Gastroesophageal sphincter (tissue), 4 donors: ENCODE data around the gene EEF1AKMT3. TPM values are rescaled to one million over a fixed set of nuclear protein-coding genes. Genes with fewer than 3 reads are reported as not detected.

Experiments
- ATAC-seq: fragments of 150-250 bp; one replicate; pipeline ENCODE4 v1.9.1; 2016; ENCODE audit warnings: mild to moderate bottlenecking, moderate library complexity
- H3K27ac ChIP-seq, 4 donors: fragments of 200-600 bp; sonication (generic) in 3 of 4; 1 replicate in 3 of 4; 2 replicates in 1 of 4; pipeline ENCODE4 v1.5.1; 2016 to 2019
- H3K27me3 ChIP-seq: fragments of 200-600 bp; sonication (generic); one replicate; pipeline ENCODE4 v1.5.1; 2019
- H3K36me3 ChIP-seq, 2 donors: fragments of 200-600 bp; sonication (generic); one replicate each; pipeline ENCODE4 v1.5.1; 2019; ENCODE audit warnings: control low read depth in 1 of 2
- H3K4me1 ChIP-seq, 3 donors: fragments of 200-600 bp; sonication (generic); 1 replicate in 2 of 3; 2 replicates in 1 of 3; pipeline ENCODE4 v1.5.1; 2016 to 2019; ENCODE audit warnings: control low read depth in 2 of 3
- H3K4me3 ChIP-seq, 2 donors: fragments of 200-600 bp; sonication (generic); one replicate each; pipeline ENCODE4 v1.5.1; 2019; ENCODE audit warnings: mild to moderate bottlenecking in 1 of 2, moderate library complexity in 1 of 2
- H3K9me3 ChIP-seq, 3 donors: fragments of 200-600 bp; sonication (generic); one replicate each; pipeline ENCODE4 v1.5.1; 2017 to 2019; ENCODE audit warnings: control low read depth in 2 of 3
- EP300 ChIP-seq: sonication (generic); formaldehyde crosslinking; IDR thresholded peaks from one replicate; pipeline ENCODE4 v1.6.1; 2017; ENCODE audit warnings: antibody characterized with exemption, mild to moderate bottlenecking
- POLR2A ChIP-seq, 2 donors: fragments of 450-650 bp; IDR thresholded peaks; one replicate each; pipeline ENCODE4 v1.6.1; 2017; ENCODE audit warnings: antibody characterized with exemption in 2 of 2, mild to moderate bottlenecking in 2 of 2, moderate library complexity in 1 of 2
- POLR2AphosphoS5 ChIP-seq: sonication (generic); formaldehyde crosslinking; IDR thresholded peaks from one replicate; pipeline ENCODE4 v1.6.1; 2017; ENCODE audit warnings: antibody characterized with exemption
- WGBS, 2 donors: methylation state at CpG; one replicate each; pipeline ENCODE4 v1.1.5; 2018; ENCODE audit warnings: low coverage in 1 of 2; 5-methylcytosine and 5-hydroxymethylcytosine counted together
- total RNA-seq, 4 donors: library from RNA; depleted of rRNA; stranded (reverse); fragments of >200 nt; gene quantifications; one replicate each; pipeline ENCODE4 v1.1.0, GENCODE V29; 2016
- TF ChIP-seq, protein P1 (sequence below), 4 experiments: fragments of 200-600 bp in 2 of 4; fragments of 450-650 bp in 2 of 4; sonication (generic) in 1 of 4; IDR thresholded peaks; one replicate each; pipeline ENCODE4 v1.5.1; 2017 to 2019; ENCODE audit warnings: antibody characterized with exemption in 4 of 4, mild to moderate bottlenecking in 2 of 4, moderate library complexity in 2 of 4

Gene EEF1AKMT3
- total RNA-seq, 4 donors from 2014 or later = 10.8 to 19.5 (median 11.7) TPM

DNA sequence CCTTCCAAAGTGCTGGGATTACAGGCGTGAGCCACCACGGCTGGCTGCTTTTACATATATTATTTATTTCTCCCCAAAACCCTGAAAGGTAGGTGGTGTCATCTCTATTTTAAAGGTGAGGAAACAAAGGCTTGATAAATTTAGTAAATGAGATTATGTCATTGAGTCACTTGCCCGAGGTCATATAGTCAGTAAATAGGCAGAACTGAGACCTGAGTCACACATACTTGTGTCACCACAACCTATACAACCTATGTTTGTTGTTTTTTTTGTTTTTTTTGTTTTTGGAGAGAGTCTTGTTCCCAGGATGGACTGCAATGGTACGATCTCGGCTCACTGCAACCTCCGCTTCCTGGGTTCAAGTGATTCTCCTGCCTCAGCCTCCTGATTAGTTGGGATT is 22.9 kb downstream of the EEF1AKMT3 start:
- TF ChIP-seq POLR2A (IDR thresholded peaks at IDR 0.05) (no peak), POLR2AphosphoS5 (no peak), EP300 (no peak)
- TF ChIP-seq, protein P1, sequence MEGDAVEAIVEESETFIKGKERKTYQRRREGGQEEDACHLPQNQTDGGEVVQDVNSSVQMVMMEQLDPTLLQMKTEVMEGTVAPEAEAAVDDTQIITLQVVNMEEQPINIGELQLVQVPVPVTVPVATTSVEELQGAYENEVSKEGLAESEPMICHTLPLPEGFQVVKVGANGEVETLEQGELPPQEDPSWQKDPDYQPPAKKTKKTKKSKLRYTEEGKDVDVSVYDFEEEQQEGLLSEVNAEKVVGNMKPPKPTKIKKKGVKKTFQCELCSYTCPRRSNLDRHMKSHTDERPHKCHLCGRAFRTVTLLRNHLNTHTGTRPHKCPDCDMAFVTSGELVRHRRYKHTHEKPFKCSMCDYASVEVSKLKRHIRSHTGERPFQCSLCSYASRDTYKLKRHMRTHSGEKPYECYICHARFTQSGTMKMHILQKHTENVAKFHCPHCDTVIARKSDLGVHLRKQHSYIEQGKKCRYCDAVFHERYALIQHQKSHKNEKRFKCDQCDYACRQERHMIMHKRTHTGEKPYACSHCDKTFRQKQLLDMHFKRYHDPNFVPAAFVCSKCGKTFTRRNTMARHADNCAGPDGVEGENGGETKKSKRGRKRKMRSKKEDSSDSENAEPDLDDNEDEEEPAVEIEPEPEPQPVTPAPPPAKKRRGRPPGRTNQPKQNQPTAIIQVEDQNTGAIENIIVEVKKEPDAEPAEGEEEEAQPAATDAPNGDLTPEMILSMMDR (IDR thresholded peaks at IDR 0.05) = no peak
- 91% methylated on average over 6 of the region's 6 CpGs; no CpG with 5 or more reads in 1 of the 2 donors for WGBS, 2 donors

DNA sequence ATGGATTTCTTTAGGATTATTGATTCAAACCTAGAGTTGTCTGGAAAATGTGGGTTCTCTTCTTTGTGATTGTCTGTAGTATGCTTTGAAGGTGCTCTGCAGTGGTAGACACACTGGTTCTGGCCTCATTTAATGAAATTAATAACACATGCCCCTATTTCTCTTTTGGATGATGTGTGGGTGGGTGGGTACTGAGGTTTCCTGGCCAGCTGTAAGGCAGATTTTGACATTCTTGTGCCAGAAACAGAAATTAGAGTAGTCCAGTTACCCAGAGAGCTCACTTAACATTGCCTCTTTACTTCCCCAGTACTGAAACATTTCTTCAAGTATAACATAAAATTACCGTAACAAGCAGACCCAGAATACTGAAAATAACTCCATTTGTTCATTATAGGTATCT is 24.6 kb downstream of the EEF1AKMT3 start:
- Histone ChIP-seq H3K4me3 (no peak overlapping the region), H3K4me1 (no peaks in the 10 kb centered on the region), H3K36me3 (peaks cover 6 to 100% of the 10 kb centered on the region in 2 donors), H3K9me3 (no peaks in the 10 kb centered on the region), H3K27me3 (no peaks in the 10 kb centered on the region), H3K27ac (no peak overlapping the region)
- TF ChIP-seq EP300 (no peak), POLR2AphosphoS5 (no peak), POLR2A (IDR thresholded peaks at IDR 0.05) (no peak)
- TF ChIP-seq, protein P1 (IDR thresholded peaks at IDR 0.05) = no peak
- no peak for ATAC-seq
- WGBS, 2 donors = 90 to 94% methylated on average over 1 of the region's 1 CpG

More for the DNA sequence above, 22.9 kb downstream of the EEF1AKMT3 start:
- no peaks in the 10 kb centered on the region for H3K4me1 ChIP-seq
- no peaks in the 10 kb centered on the region for H3K27me3 ChIP-seq
- H3K27ac ChIP-seq = no peak overlapping the region
- H3K4me3 ChIP-seq = no peak overlapping the region
- ATAC-seq = no peak
- H3K9me3 ChIP-seq = no peaks in the 10 kb centered on the region
- peaks cover 6 to 96% of the 10 kb centered on the region in 2 donors for H3K36me3 ChIP-seq

DNA sequence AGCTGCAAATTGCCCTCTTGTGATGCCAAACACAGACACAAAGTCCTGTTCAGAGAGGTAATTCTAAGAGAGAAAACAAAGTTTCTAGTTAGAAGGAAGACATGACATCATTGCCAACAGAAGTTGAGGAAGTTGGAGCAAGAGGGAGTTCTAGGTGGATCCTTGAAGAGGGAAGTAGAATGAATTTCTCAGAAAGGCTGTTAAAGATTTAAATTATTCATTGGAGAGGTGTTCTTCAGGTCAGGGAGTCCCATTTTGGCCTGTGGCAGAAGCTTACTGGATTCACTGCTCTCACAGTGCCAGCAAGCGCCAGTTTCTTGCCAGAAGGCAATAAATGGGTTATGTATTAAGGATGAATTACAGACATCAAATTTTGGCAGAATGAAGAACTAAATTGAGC is 25.5 kb downstream of the EEF1AKMT3 start:
- H3K27me3 ChIP-seq = no peaks in the 10 kb centered on the region
- H3K27ac ChIP-seq = no peak overlapping the region
- H3K9me3 ChIP-seq = no peaks in the 10 kb centered on the region
- no peak overlapping the region for H3K4me3 ChIP-seq
- 85 to 88% methylated on average over 1 of the region's 1 CpG for WGBS, 2 donors
- peaks cover 6 to 100% of the 10 kb centered on the region in 2 donors for H3K36me3 ChIP-seq
- TF ChIP-seq, protein P1 (IDR thresholded peaks at IDR 0.05) = no peak
- TF ChIP-seq POLR2AphosphoS5 = no peak
- no peak for TF ChIP-seq EP300
- no peak for TF ChIP-seq POLR2A (IDR thresholded peaks at IDR 0.05)
- H3K4me1 ChIP-seq = no peaks in the 10 kb centered on the region
- ATAC-seq = no peak

DNA sequence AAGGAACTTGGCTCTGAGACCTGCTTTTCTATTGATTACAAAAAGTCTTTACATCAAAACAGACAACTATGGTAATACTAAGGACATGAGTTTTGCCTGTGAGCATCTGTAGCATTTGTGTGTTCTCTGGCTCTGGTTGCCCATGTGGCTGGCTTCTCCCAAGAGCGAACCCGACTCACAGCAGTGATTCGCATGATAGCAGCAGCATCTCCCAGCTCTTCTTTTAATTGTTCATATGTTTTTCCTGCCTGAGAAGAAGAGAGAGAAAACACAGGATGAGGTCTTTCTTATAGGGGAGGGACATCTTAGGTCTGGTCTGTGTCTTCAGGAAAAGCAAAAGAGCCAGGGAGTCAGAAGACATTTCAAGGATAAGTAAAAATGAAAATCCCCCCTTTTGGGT is 28.6 kb downstream of the EEF1AKMT3 start:
- peaks cover 6 to 94% of the 10 kb centered on the region in 2 donors for H3K36me3 ChIP-seq
- no peak overlapping the region for H3K27ac ChIP-seq
- 89 to 90% methylated on average over 3 of the region's 3 CpGs for WGBS, 2 donors
- TF ChIP-seq POLR2AphosphoS5 (no peak), EP300 (no peak), POLR2A (IDR thresholded peaks at IDR 0.05) (no peak)
- TF ChIP-seq, protein P1 (IDR thresholded peaks at IDR 0.05) = no peak
- H3K4me3 ChIP-seq = no peak overlapping the region
- ATAC-seq = no peak
- H3K4me1 ChIP-seq = peaks cover 0 to 10% (median 0%) of the 10 kb centered on the region in 3 donors
- no peaks in the 10 kb centered on the region for H3K27me3 ChIP-seq
- H3K9me3 ChIP-seq = no peaks in the 10 kb centered on the region

DNA sequence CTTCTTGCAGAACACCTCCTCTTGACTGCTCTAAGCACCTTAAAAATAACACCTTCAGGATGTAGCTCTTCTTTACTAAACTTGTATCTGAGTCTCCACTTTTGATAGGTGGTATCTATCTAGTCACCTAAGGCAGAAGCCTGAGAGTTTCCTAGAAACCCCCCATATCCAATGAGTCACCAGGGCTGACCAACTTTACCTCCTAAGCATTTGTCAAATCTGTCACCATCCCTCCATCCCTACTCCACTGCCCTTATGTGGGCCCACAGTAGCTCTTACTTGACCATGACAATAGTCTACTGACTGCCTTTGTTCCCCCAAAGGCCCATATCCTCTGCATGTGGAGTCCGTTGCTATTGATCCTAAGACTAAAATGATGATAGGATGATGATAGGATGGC is 30.2 kb downstream of the EEF1AKMT3 start:
- no peak for TF ChIP-seq EP300
- Histone ChIP-seq H3K36me3 (peaks cover 0 to 94% of the 10 kb centered on the region in 2 donors), H3K4me3 (no peak overlapping the region), H3K27ac (no peak overlapping the region), H3K27me3 (no peaks in the 10 kb centered on the region), H3K4me1 (peaks cover 0 to 10% (median 0%) of the 10 kb centered on the region in 3 donors), H3K9me3 (no peaks in the 10 kb centered on the region)
- no peak for ATAC-seq
- 100% methylated on average over 1 of the region's 1 CpG for WGBS, 2 donors
